Measurements from ENCODE around the gene ATP2A2. TPM values are rescaled to one million over a fixed set of nuclear protein-coding genes. Genes with fewer than 3 reads are reported as not detected.

The ATP2A2 gene
- total and polyA plus RNA-seq, 2 of the 8 experiments (the other 6 are each of a cell fraction or from before 2014, with no cell fraction given): 86.1 to 271 TPM

- no peak overlapping the region for H3K27ac ChIP-seq (ENCODE audit: low read depth, low read length)
- no peak for FAIRE-seq
- no peak overlapping the region for H4K5ac ChIP-seq (ENCODE audit: insufficient read length, low read depth, low read length)
- H3K9me3 ChIP-seq (ENCODE audit: insufficient read depth in 2 of 2, low read depth in 1 of 2, low read length in 1 of 2): no peaks in the 10 kb centered on the region
- no peak overlapping the region for H4K8ac ChIP-seq (ENCODE audit: extremely low read depth, insufficient read depth, low read length)
- peaks cover 4 to 13% (median 6%) of the 10 kb centered on the region in 4 experiments; a peak in 6 of 7 replicates for H3K4me1 ChIP-seq (replicated peaks in 1 of 4; ENCODE audit: control insufficient read depth in 3 of 4, insufficient read depth in 4 of 4, low read length in 3 of 4)
- ChIA-PET POLR2A (ENCODE audit: partially characterized antibody) (interaction anchor here (1.1 to 2.4 kb wide), 4 partner anchors 16 to 35 kb away, joined by 3 to 10 read pairs (median 4); partner anchors contain the start of gene ATP2A2), CTCF (ENCODE audit: partially characterized antibody) (interaction anchor here (0.6 to 1.3 kb wide), 4 partner anchors 23 to 124 kb away, joined by 3 to 4 read pairs (median 3); no protein-coding TSS in a partner anchor)
- WGBS, 2 experiments (ENCODE audit: extremely low coverage in 1 of 2, insufficient coverage in 1 of 2, insufficient read length in 1 of 2, insufficient replicate concordance in 2 of 2, low coverage in 1 of 2, low lambda C conversion rate in 2 of 2, missing lambda C conversion rate in 1 of 2): 84% methylated on average over 13 of the region's 14 CpGs; no CpG with 5 or more reads in 1 of the 2 experiments
- H3K23ac ChIP-seq (ENCODE audit: insufficient read length): no peak overlapping the region
- no peak overlapping the region for H3K4me2 ChIP-seq (ENCODE audit: insufficient read depth in 1 of 2, low read depth in 2 of 2, low read length in 2 of 2)
- no peak overlapping the region for H2BK12ac ChIP-seq (ENCODE audit: low read depth, low read length)
- no peak overlapping the region for H3K14ac ChIP-seq (ENCODE audit: insufficient read length)
- no peak overlapping the region for H3K18ac ChIP-seq (ENCODE audit: extremely low read depth, low read length)
- H3K27me3 ChIP-seq (replicated peaks in 1 of 4; ENCODE audit: control insufficient read depth in 3 of 4, extremely low read depth in 1 of 4, insufficient read depth in 3 of 4, low read length in 3 of 4): no peaks in the 10 kb centered on the region
- H2AK5ac ChIP-seq (ENCODE audit: low read depth, low read length): no peak overlapping the region
- no peaks in the 10 kb centered on the region for H3K36me3 ChIP-seq (ENCODE audit: control insufficient read depth in 2 of 4, insufficient read depth in 4 of 4, low read length in 3 of 4)
- no peak overlapping the region for H2BK20ac ChIP-seq (ENCODE audit: low read length)
- TF ChIP-seq SIN3A (conservative IDR thresholded peaks at IDR 0.05 in 1 of 2, IDR thresholded peaks at IDR 0.05 in 1 of 2; ENCODE audit: low read depth in 1 of 2, low read length in 2 of 2) (no peak), POLR2A (IDR thresholded peaks at IDR 0.05; ENCODE audit: control extremely low read depth in 1 of 2, low read depth in 2 of 2, low read length in 2 of 2) (no peak), YY1 (IDR thresholded peaks at IDR 0.05; ENCODE audit: low read depth, low read length) (no peak), HDAC2 (IDR thresholded peaks at IDR 0.05; ENCODE audit: borderline replicate concordance in 1 of 2, low read depth in 2 of 2, low read length in 2 of 2) (no peak)
- no peaks in the 10 kb centered on the region for H4K20me1 ChIP-seq (replicated peaks in 1 of 2; ENCODE audit: control insufficient read depth in 1 of 2, insufficient read depth in 2 of 2, low read length in 2 of 2)
- no peak overlapping the region for H3K56ac ChIP-seq (replicated peaks; ENCODE audit: insufficient read length, low read depth, low read length)
- H2BK5ac ChIP-seq (ENCODE audit: low read depth, low read length): no peak overlapping the region
- DNase-seq (ENCODE audit: low read depth in 1 of 2, low spot score in 2 of 2): no peak
- H2BK15ac ChIP-seq (ENCODE audit: low read length): no peak overlapping the region
- H3K4me3 ChIP-seq (ENCODE audit: extremely low read depth in 1 of 4, insufficient read depth in 2 of 4, low read depth in 3 of 4, low read length in 4 of 4): no peak overlapping the region
- no peak overlapping the region for H2AFZ ChIP-seq (ENCODE audit: low read length)
- H2BK120ac ChIP-seq (replicated peaks; ENCODE audit: low read depth, low read length): no peak overlapping the region
- no peak overlapping the region for H4K91ac ChIP-seq (replicated peaks; ENCODE audit: insufficient read length, low read length)
- no peaks in the 10 kb centered on the region for H3K79me2 ChIP-seq (ENCODE audit: control insufficient read depth in 1 of 2, insufficient read depth in 2 of 2, low read length in 2 of 2)
- no peaks in the 10 kb centered on the region for H3K79me1 ChIP-seq (ENCODE audit: low read depth, low read length)
- no peak overlapping the region for H3K4ac ChIP-seq (replicated peaks; ENCODE audit: insufficient read length, low read depth, low read length)
- H3K23me2 ChIP-seq (ENCODE audit: low read depth, low read length): no peaks in the 10 kb centered on the region
- peak overlapping the region in 1 of 4 experiments; percentile 37; a peak in 2 of 7 replicates for H3K9ac ChIP-seq (replicated peaks in 1 of 4; ENCODE audit: extremely low read depth in 1 of 4, low read depth in 3 of 4, low read length in 3 of 4)
These were observed 33.5 kb upstream of the ATP2A2 start for GRCh38 chr12:110247340-110248095.
